ENCODE data around the gene ZNF148. TPM values are rescaled to one million over a fixed set of nuclear protein-coding genes. Genes with fewer than 3 reads are reported as not detected.
A peak's percentile ranks its signal among the peaks of the same experiment; 100 is the strongest.

Gene ZNF148
- total RNA-seq, 1 experiment from 2014 or later = 19.7 TPM

GRCh38 chr3:125280668-125281361 lies 94.3 kb downstream of the ZNF148 start:
- H3K36me3 Mint-ChIP-seq = no peaks in the 10 kb centered on the region
- ChIA-PET POLR2A (no interaction called here), CTCF (no interaction called here)
- H3K4me1 Mint-ChIP-seq = peaks cover 45% of the 10 kb centered on the region
- no peak overlapping the region for H3K4me3 Mint-ChIP-seq
- no peak for TF ChIP-seq ATF2 (CRISPR knock-in tag; IDR thresholded peaks at IDR 0.05; ENCODE audit: borderline replicate concordance, low read depth)
- TF ChIP-seq MXD4 (CRISPR knock-in tag; IDR thresholded peaks at IDR 0.05; ENCODE audit: borderline replicate concordance) = no peak
- TF ChIP-seq NR3C1 (CRISPR knock-in tag; conservative IDR thresholded peaks at IDR 0.05; ENCODE audit: low read depth) = no peak
- no peak for TF ChIP-seq CTCF (IDR thresholded peaks at IDR 0.05)
- TF ChIP-seq CBFB (CRISPR knock-in tag; IDR thresholded peaks at IDR 0.05; ENCODE audit: low read depth) = no peak
- no peak for TF ChIP-seq GABPB1 (CRISPR knock-in tag; IDR thresholded peaks at IDR 0.05)
- H3K27ac Mint-ChIP-seq = peak overlapping the region; percentile 62
- DNase-seq (ENCODE audit: low spot score) = no peak
- no peak for ATAC-seq
- H3K27me3 Mint-ChIP-seq (ENCODE audit: low read depth) = no peaks in the 10 kb centered on the region
- H3K9me3 Mint-ChIP-seq = peaks cover 5% of the 10 kb centered on the region; the same call in 1 of the 2 replicates

DNA sequence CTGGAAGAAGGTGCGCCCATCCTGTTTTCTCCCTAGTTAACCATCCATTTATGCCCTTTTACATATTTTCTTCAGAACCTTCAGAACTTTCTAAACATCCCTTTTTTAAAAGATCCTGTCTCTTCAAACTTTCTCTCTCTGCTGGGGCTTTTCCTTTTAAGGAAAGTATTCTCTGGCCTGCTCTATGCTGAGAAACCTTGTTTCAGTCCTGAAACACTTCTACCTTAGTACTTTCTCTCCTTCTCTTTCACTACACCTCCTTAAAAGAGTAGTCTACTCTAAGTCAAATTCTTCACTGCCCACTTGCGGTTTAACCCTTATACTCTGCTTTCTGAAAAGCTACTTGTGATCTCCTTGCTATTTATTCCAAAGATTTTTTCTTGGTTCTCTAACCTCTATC lies 97.0 kb downstream of the ZNF148 start:
- ATAC-seq = no peak
- H3K4me3 Mint-ChIP-seq = no peak overlapping the region
- H3K27ac Mint-ChIP-seq = peak overlapping the region; percentile 26
- TF ChIP-seq FOXP1 (CRISPR knock-in tag; IDR thresholded peaks at IDR 0.05; ENCODE audit: borderline replicate concordance) = no peak
- no peak for TF ChIP-seq ARID4B (CRISPR knock-in tag; IDR thresholded peaks at IDR 0.05; ENCODE audit: borderline replicate concordance)
- no peak for TF ChIP-seq NFATC4 (CRISPR knock-in tag; IDR thresholded peaks at IDR 0.05)
- TF ChIP-seq NR2C2 (CRISPR knock-in tag; IDR thresholded peaks at IDR 0.05) = no peak
- no peak for TF ChIP-seq OVOL2 (CRISPR knock-in tag; IDR thresholded peaks at IDR 0.05; ENCODE audit: borderline replicate concordance)
- no peak for TF ChIP-seq TP53 (CRISPR knock-in tag; IDR thresholded peaks at IDR 0.05)
- no peak for TF ChIP-seq ATF3 (CRISPR knock-in tag; conservative IDR thresholded peaks at IDR 0.05)
- no peak for TF ChIP-seq ZBTB21 (CRISPR knock-in tag; IDR thresholded peaks at IDR 0.05; ENCODE audit: borderline replicate concordance)
- no peak for TF ChIP-seq ZNF281 (CRISPR knock-in tag; IDR thresholded peaks at IDR 0.05)
- no peak for TF ChIP-seq ATF6 (CRISPR knock-in tag; IDR thresholded peaks at IDR 0.05)
- ChIA-PET CTCF (no interaction called here), POLR2A (no interaction called here)
- peaks cover 31% of the 10 kb centered on the region for H3K4me1 Mint-ChIP-seq
- peaks cover 5% of the 10 kb centered on the region; the same call in 1 of the 2 replicates for H3K9me3 Mint-ChIP-seq
- H3K27me3 Mint-ChIP-seq (ENCODE audit: low read depth) = no peaks in the 10 kb centered on the region
- H3K36me3 Mint-ChIP-seq = no peaks in the 10 kb centered on the region
- DNase-seq (ENCODE audit: low spot score) = no peak
